ENCODE measurements around the gene LRGUK.

Gene LRGUK

GRCh38 chr7:134083766-134084487 is 43.2 kb upstream of the LRGUK start:
- ChIA-PET CTCF (interaction anchor here (0.7 kb wide), 1 partner anchor 39 kb away, joined by 3 read pairs; no protein-coding TSS in a partner anchor), POLR2A (no interaction called here)
- Histone ChIP-seq H3K36me3 (ENCODE audit: control insufficient read depth in 2 of 2, insufficient read depth in 1 of 2, low read length in 2 of 2) (no peaks in the 10 kb centered on the region), H3K27ac (ENCODE audit: extremely low read depth, low read depth, low read length) (no peak overlapping the region), H3K4me3 (ENCODE audit: low read depth, low read length) (no peak overlapping the region), H3K9me3 (ENCODE audit: control insufficient read depth, insufficient read depth, low read depth, low read length) (no peaks in the 10 kb centered on the region), H3K4me1 (ENCODE audit: control insufficient read depth, insufficient read depth, low read length) (no peaks in the 10 kb centered on the region)
- TF ChIP-seq ZNF169 (tag by site-specific recombination; IDR thresholded peaks at IDR 0.05) = no peak
- TF ChIP-seq ZNF157 (tag by site-specific recombination; IDR thresholded peaks at IDR 0.05) = no peak
- no peak for TF ChIP-seq ZNF501 (tag by site-specific recombination; IDR thresholded peaks at IDR 0.05)
- no peak for TF ChIP-seq ZBTB21 (tag by site-specific recombination; IDR thresholded peaks at IDR 0.05)
- no peak for TF ChIP-seq ZNF174 (tag by site-specific recombination; IDR thresholded peaks at IDR 0.05)
- TF ChIP-seq ZFP37 (tag by site-specific recombination; IDR thresholded peaks at IDR 0.05) = no peak
- TF ChIP-seq AEBP2 (tag by site-specific recombination; IDR thresholded peaks at IDR 0.05; ENCODE audit: borderline replicate concordance) = no peak
- no peak for TF ChIP-seq KLF16 (tag by site-specific recombination; IDR thresholded peaks at IDR 0.05)
- TF ChIP-seq ZNF391 (tag by site-specific recombination; IDR thresholded peaks at IDR 0.05; ENCODE audit: borderline replicate concordance, low read depth) = no peak
- TF ChIP-seq ZNF521 (tag by site-specific recombination; IDR thresholded peaks at IDR 0.05) = no peak
- no peak for TF ChIP-seq ZSCAN18 (tag by site-specific recombination; IDR thresholded peaks at IDR 0.05)
- TF ChIP-seq SETDB1 (IDR thresholded peaks at IDR 0.05; ENCODE audit: insufficient read length, low read length) = no peak
- TF ChIP-seq HOXC10 (CRISPR knock-in tag; IDR thresholded peaks at IDR 0.05) = no peak
- no peak for TF ChIP-seq ZSCAN23 (tag by site-specific recombination; IDR thresholded peaks at IDR 0.05)
- no peak for TF ChIP-seq ZNF664 (tag by site-specific recombination; IDR thresholded peaks at IDR 0.05)
- TF ChIP-seq ATF2 (tag by site-specific recombination; IDR thresholded peaks at IDR 0.05; ENCODE audit: low read depth) = no peak
- no peak for TF ChIP-seq ZNF785 (tag by site-specific recombination; IDR thresholded peaks at IDR 0.05)
- no peak for TF ChIP-seq ZNF10 (tag by site-specific recombination; IDR thresholded peaks at IDR 0.05)

DNA sequence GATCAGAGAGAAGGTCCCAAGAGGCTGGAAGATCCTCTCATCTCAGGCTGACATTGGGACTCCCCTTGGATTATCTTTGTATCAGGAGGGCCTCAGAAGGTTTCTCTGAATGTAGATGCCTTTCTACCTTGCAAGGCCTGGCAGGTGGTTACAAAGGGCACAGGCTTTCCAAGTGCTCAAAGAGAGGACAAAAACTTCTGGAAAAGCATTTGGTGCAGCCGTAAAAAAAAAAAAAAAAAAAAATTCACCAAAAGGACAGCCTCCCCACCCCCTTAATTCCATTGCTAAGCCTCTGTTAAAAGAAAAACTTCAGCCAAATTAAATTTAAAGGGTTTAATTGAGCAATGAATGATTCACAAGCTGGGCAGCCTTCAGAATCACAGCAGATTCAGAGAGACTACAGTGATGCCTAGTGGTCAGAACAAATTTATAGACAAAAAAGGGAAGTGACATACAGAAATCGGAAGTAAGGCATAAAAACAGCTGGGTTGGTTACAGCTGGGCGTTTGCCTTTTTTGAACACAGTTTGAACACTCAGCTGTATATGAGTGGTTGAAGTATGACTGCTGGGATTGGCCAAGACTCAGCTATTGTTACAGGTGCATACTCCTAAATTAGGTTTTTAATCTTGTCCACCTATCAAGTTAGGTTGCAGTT is 42.5 kb upstream of the LRGUK start:
- ChIA-PET CTCF (interaction anchor here (0.6 to 0.7 kb wide), 2 partner anchors 38 to 854 kb away, joined by 3 read pairs; no protein-coding TSS in a partner anchor), POLR2A (no interaction called here)
- Histone ChIP-seq H3K4me1 (ENCODE audit: control insufficient read depth, insufficient read depth, low read length) (no peaks in the 10 kb centered on the region), H3K36me3 (ENCODE audit: control insufficient read depth in 2 of 2, insufficient read depth in 1 of 2, low read length in 2 of 2) (no peaks in the 10 kb centered on the region), H3K4me3 (ENCODE audit: low read depth, low read length) (no peak overlapping the region), H3K27ac (ENCODE audit: extremely low read depth, low read depth, low read length) (no peak overlapping the region), H3K9me3 (ENCODE audit: control insufficient read depth, insufficient read depth, low read depth, low read length) (no peaks in the 10 kb centered on the region)
- TF ChIP-seq ZNF692 (tag by site-specific recombination; IDR thresholded peaks at IDR 0.05) (no peak), MEIS1 (CRISPR knock-in tag; IDR thresholded peaks at IDR 0.05; ENCODE audit: borderline replicate concordance) (no peak), REST (tag by site-specific recombination; IDR thresholded peaks at IDR 0.05) (no peak), ZNF112 (tag by site-specific recombination; IDR thresholded peaks at IDR 0.05) (no peak)

Measured in HEK293 (cell line).